SW480 (cell line): ENCODE measurements around the gene S100Z.
"Not testable (repeated sequence)": the region's sequence is repeated elsewhere in the genome, so short reads cannot be mapped to it uniquely, and the experiment has no call there.

Experiments used
- DNase-seq: peaks from one replicate; pipeline ENCODE4 v3.0.0-alpha.2; 2016; ENCODE audit warnings: low spot score

Gene S100Z

DNA sequence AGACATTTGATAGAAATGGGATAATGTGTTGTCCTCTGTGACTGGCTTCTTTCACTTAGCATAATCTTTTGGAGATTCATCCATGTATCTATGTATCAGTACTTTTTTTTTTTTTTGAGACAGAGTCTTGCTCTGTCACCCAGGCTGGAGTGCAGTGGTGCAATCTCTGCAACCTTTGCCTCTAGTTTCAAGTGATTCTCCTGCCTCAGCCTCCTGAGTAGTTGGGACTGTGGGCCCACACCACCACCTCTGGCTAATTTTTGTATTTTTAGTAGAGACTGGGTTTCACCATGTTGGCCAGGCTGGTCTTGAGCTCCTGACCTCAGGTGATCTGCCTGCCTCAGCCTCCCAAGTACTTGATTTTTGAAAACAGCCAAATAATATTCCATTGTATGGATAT is 23.4 kb upstream of the S100Z start:
- DNase-seq = not testable (repeated sequence)

DNA sequence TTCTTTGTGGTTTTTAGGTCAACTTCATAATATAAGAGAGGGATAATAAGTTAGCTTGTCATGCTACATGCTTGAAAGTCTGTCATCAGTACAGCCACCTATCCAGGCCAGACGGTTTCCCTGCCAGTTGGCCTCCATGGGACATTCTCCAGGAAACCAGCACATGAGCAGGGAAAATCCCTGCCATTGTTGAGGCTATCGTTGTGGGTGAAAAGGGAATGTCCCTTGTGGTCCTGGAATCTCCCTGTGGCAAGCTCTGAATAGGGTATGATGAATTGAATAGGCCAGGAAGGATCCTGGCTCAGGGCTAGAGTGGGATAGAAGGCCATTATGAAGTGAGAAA is 18.7 kb upstream of the S100Z start:
- DNase-seq = peak; percentile 57

DNA sequence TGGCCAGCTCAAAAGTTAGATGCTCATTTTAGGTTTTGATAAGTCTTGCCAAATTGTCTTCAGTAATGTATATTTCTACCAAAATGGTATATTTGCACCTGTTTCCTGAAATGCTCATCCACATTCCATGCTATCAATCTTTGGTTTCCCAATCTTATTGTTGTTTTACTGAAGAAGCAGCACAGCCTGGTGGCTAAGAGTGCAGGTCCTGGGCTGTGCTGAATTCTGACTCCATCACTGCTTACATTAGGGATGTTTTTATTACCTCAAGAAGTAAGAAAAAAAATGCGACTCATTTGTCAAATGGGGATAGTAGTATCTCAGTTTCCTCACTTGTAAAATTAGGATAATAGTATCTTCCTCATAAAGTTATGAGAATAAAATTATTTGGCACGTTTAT is 13.6 kb upstream of the S100Z start:
- DNase-seq = no peak

DNA sequence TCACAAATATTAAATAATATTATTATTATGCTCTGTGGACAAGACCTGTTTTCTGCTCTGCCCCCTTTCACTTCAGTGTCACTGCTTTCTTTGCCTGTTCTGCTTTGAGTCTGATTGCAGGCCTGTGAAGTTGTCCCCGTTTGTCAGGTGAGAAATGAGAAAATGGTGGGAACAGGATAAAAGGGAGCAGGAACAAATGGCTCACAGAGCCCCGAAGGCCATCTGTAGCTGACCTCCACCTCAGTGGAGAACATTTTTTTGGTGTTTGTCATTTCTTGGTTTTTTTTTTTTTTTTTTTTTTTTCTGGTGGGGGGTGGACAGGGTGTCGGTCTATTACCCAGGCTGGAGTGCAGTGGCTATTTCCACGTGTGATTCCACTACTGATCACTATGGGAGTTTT is 13.2 kb upstream of the S100Z start:
- DNase-seq = no peak

DNA sequence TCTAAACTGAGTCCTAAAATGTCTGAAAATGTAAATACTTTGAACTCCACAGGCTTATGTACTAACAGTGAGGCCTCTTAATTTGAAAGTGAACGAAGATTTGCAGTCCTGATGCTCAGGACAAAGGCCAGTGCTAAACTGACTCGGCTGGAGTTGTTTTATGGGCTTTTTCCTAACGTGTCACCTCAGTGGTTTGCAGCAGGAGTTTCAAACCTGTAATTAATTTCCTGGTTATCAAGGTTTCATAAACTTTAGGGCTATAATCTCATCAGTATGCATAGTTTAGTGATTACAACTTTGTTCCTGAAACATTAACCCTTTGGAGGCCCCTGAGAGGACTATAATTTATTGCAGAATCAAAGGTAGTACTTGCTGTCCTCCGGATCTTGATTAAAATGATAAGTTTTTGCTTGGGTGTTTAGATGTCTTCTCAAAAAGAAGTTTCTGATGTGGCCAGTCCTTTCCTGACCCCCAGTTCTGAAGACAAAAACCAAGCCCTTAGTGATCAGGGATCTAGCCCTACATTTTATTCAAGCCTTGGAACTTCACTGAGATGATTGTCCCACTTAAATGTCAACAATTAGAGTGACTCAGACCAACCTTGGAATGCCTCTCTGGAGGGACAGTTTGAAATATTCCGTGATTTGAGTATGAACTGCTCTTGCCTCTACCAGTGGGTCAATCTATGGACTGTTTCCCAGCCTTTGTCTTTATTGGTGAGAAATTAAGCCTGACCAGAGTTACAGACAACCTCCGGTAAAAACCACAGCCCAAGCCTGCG is 11.1 kb upstream of the S100Z start:
- DNase-seq = peak; percentile 79

DNA sequence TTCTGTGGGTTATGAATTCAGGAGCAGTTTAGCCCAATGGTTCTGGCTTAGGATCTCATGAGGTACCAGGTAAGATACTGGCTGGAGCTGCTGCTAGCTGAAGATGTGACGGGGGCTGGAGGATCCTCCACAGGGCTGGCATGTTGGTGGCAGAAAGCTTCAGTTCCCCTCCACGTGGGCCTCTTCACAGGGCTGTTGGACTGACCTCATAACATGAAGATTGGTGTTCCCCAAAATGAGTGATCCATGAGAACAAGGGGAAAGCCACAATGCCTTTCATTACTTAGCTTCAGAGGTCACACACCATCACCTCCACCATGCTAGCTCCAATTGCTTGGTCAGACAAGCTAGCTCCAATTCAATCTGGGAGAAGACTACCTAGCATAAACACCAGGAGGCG is 8.5 kb upstream of the S100Z start:
- no peak for DNase-seq

DNA sequence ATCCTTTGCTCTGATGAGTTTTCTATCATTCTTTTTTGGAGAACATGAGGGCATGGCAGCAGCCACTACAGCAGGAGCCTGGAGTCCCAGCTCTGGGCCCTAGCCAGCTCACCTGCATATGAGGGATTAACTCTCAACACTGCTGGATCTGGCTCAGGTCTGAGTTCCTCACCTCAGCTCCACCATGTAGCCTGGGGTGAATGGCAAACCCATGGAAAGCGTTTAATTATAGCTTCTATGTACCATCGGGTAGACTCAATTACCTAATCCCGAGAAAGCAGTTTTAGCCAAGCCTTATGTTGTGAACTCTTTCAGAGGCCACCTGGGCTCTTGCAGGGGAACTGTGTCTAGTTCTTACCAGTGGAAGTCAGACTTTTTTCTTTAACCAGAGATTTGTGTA is 3.9 kb upstream of the S100Z start:
- DNase-seq = no peak

DNA sequence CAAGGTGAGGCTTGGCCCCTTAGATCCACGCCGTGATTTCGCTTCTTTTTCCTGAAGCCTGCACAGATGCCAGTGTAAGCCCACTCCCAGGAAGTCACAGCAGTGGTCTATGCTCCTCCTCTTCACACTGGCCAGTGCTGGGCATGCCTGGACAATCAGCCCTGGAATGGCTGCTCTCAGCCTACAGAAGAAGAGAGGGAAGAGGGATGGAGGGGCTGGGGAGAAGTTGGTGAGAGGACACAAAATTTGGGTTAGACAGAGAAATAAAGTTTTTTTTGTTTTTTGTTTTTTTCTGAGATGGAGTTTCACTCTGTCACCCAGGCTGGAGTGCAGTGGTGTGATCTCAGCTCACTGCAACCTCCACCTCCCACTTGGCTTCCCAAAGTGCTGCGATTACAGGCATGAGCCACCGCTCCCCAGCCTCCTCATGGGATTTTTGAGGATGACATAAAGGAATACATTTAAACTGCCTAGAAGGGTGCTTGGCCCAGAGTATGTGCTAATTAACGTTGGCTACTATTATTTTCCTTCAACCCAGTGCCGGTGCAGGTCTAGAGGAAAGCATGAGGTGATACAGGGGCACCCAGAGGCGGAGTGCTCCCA is 830 bp downstream of the S100Z start:
- DNase-seq = no peak

DNA sequence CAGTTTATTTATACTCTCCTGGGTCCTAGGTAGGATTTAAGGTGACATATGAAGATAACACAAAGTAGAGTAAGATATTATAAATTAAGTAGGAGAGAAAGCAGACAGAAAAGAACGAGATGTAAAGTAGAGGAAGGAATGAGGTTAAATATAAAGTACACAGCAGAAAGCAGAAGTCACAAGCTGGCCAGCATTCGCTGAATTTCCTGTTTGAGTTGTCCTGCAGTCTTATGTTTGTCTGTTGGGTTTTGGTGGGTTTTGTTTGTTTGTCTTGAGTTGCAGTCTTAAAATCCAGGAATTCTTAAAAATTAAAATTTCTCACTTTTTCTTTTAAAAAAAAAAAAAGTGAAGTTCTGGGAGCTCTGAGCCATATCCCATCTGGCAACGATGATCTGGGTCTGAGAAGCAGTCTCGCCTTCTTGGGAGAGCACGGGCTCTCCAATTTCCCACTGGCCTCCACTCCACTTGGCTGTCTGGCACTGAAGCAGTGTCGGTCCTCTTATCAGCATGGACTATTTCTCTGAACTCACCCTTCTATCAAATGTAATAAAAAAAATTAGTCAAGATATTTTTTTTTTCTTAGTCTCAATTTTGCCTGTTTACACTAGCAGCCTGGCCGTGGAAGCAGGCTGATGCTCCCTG is 2.0 kb downstream of the S100Z start:
- DNase-seq = no peak

DNA sequence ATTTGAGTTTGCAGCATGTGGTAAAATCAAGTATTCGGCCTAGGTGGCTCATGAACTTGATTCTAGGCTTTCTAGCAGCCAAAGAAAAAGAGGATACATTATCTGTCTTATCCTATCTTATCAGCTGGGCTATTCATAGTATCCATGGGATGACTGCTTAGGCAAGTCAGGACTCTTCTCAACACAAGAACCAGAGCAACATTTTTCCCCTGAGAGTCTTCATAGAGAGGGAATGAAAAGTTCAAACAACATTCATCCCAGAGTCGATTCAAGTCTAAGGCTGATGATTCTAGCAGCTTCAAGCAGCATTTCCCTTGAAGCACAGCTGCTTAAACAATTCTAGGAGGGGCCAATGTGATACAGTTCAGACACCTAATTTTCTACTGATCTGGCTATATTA is 3.0 kb downstream of the S100Z start:
- DNase-seq = no peak

DNA sequence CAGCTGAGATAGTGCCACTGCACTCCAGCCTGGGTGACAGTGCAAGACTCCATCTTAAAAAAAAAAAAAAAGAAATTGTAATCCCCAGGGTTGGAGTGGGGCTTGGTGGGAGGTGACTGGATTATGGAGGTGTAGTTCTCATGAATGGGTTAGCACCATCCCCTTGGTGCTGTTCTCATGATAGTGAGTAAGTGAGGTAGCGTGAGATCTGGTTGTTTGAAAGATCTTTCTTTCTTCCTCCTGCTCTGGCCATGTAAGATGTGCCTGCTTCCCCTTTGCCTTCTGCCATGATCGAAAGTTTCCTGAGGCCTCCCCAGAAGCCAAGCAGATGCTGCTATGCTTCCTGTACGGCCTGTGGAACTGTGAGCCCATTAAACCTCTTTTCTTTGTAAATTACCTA is 3.9 kb downstream of the S100Z start:
- DNase-seq = not testable (repeated sequence)

DNA sequence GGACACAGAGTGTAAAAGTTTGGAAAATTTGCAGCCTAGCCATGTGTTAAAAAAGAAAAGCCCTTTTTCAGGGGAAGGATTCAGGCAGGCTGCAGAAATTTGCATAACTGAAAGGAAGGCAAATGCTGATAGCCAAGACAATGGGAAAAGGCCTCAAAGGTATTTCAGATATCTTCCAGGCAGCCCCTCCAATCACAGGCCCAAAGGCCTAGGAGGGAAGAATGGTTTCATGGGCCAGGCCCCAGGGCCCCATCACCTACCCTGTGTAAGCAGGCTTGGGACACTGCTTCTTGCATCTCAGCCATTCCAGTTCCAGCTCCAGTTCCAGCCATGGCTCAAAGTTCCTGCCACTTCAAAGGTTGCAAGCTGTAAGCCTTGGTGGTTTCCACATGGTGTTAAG is 4.8 kb downstream of the S100Z start:
- DNase-seq = no peak

DNA sequence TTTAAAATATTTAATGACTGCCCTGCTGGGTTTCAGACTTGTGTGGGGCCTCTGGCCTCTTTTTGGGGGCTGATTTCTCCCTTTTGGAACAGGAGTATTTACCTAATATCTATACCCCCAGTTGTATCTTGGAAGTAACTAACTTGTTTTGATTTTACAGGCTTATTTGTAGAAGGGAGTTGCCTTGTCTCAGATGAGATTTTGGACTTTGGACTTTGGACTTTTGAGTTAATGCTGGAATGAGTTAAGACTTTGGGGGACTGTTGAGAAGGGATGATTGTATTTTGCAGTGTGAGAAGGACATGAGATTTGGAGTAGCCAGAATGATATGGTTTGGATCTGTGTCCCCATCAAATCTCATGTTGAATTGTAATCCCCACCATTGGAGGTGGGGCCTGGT is 5.7 kb downstream of the S100Z start:
- DNase-seq = not testable (repeated sequence)

DNA sequence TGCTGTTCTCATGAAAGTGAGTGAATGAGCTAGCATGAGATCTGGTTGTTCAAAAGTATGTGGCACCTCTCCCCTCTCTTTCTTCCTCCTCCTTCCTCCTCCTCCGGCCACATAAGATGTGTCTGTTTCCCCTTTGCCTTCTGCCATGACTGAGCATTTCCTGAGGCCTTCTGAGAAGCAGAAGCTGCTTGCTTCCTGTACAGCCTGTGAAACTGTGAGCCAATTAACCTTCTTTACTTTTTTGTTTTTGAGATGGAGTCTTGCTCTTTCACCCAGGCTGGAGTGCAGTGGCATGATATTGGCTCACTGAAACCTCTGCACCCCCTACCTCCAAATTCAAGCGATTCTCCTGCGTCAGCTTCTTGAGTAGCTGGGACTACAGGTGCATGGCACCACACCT is 6.1 kb downstream of the S100Z start:
- DNase-seq = no peak

DNA sequence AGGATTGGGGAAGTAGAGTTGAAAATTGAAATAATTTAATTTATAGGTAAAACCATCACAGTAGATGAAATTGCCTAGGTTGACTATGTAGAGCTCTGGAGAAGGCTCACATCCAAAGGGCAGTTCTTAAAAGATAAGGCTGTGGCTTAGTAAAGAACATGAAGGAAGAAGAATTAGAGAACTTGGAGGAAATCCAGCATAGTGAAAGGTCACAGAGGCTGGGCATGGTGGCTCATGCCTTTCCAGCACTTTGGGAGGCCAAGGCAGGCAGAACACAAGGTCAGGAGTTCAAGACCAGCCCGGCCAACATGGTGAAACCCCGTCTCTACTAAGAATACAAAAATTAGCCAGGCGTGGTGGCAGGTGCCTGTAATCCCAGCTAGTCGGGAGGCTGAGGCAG is 7.0 kb downstream of the S100Z start:
- not testable (repeated sequence) for DNase-seq

DNA sequence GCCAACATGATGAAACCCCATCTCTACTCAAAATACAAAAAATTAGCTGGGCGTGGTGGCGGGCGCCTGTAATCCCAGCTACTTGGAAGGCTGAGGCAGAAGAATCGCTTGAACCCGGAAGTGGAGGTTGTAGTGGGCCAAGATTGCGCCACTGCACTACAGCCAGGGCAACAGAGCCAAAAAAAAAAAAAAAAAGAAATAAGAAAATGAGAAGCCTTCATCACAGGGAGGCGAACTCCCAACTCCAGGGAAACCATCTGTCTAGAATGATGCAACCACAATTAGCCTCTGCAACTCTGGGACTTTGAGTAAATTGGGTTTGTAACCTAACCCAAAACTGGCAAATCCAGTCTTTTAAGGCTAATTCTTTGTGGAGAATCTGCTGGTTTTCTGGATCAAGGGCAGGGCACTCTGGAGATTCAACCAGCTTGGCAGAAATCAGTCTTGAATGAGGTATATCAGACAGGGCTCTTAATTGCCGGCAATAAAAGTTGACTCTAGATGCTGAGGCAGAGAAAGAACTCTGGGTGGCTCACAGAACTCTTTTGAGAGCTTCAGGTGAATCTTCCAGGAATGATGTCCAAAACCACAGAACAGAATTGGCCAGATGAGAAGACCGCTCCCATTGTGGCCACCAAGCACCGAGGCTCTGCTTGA is 9.9 kb downstream of the S100Z start:
- DNase-seq = no peak

DNA sequence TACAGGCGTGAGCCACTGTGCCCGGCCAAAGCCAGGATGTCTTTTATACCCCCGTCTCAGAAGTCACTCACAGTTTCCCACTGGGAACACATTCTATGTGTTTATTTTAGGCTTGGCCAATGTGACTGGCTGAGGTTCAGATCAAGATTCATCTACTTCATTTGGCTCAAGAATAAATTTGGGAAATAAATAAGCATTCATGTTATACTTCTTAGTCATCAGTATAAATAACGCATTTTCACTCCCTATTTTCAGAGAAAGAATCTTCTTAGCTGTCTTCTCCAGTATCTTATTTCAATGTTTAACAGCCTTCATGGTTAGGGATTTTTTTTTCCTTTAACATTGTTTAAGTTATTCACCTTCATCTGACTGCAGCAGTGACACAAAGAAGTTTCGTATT is 11.8 kb downstream of the S100Z start:
- no peak for DNase-seq

DNA sequence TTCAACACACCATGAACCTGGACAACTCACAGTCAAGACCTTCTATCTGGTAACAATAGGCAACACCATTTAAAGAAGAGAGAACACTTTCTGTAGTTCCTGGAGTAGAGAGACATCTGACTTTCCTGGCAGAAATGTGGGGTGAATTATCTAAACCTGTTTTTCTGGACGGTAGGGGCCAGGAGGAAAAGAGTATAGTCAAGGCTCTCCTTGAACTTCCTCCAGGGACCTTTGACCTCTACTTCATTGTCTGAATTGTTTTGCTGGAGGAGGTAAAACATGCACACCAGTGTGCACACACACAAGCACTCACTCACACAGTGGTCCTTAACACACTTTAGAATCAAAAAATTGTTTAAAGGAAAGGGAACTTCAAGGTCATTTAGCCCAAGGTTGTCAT is 13.2 kb downstream of the S100Z start:
- DNase-seq = no peak

DNA sequence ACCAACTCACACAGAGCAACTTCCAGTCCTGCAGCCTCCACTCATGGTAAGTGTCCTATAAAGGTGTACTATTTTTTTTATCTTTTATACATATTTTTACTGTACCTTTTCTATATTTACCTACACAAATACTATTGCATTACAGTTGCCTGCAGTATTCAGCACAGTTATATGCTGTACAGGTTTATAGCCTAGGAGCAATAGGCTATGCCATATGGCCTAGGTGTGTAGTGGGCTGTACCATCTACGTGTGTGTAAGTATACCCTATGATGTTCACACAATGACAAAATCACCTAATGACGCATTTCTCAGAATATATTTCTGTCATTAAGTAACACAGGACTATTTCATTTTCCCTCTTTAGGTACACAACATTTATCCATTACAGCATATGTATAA is 16.7 kb downstream of the S100Z start:
- DNase-seq = no peak

DNA sequence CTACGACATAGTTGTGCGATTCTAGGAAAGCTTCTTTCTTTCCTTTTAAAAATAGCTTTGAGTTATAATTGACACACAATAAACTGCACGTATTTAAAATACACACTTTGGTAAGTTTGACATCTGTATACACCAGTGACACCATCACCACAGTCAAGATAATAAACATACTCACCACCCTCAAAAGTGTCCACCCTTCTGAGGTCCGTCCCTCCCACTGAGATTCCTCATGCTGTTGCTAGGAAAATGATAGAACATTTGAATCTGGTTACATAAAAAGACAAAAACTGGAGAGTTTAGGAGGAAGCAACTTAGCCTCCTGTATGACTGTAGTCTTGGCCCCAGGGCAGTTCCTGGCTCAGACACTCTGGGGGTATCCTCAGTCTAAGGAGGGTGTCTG is 17.2 kb downstream of the S100Z start:
- no peak for DNase-seq

DNA sequence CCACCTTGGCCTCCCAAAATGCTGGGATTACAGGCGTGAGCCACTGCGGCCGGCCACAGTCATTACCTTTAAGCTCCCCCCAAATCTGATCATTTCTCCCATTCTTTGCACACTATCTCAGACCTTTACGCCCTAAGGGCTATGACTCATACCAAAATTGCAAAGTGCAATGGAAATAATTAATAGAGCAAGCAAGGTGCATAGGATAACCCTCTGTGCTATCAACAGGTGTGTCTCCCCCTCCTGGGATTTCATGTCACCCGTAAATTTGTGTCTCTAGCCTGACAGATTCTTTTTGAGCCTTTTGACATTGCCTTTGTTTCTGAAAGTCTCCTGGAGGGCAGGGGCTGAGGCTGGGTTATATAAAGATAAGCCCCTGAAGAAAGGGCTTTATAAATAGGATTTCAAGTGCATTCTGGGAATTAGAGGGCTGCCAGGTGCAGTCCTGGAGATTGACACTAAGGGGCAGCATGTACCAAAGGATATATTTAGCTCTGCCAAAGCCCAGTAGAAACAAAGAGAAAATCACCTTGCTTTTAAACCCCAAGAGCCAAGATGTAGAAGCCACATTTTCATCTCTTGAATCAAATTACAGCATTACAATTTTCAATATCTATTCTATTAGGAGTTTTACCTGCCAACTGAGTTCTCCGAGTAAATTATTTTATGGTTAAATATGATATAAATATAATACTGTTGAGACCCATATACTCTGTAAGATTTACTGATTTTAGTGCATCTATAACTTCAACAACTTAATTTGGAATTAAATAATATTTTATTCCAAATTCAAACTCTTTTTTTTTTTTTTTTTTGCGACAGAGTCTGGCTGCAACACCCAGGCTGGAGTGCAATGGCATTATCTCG is 18.2 kb downstream of the S100Z start:
- peak; percentile 65 for DNase-seq

DNA sequence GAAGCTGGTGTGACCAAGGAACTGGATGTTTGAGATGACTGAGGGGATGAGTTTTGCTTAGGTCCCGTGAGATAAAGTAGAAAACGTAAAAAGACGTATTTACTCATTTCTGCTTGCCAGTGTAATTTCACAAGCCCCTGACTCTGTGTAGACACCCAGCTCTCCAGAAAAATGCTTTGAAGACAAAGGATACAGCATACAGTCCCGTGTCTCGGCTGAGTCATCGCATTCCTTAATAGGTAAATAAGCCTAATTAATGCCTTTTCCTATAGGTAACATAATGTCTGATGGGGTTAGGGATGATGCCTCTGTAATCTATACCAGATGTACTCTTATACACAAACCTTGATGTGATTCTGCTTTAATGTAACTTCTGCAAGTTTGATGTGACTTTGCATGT is 20.2 kb downstream of the S100Z start:
- no peak for DNase-seq
